HEK293T (cell line): ENCODE results near the gene NPAS3.
A peak's percentile ranks its signal among the peaks of the same experiment; 100 is the strongest.

Source experiments
- CTCF ChIA-PET: fragments of 350-600 bp; formaldehyde crosslinking; extraction: SDS; loops from one replicate; lab custom pipeline; 2021; ENCODE audit warnings: antibody characterized with exemption, inconsistent platforms; lab: Yijun Ruan, JAX
- POLR2A ChIA-PET: fragments of 350-600 bp; formaldehyde crosslinking; extraction: SDS; loops from one replicate; lab custom pipeline; 2020; ENCODE audit warnings: antibody characterized with exemption, inconsistent platforms; lab: Yijun Ruan, JAX
- DNase-seq: peaks from one replicate; pipeline ENCODE4 v3.0.0; 2012; ENCODE audit warnings: mixed read lengths; ENCODE audit errors: extremely low spot score
- ARNT ChIP-seq: fragments of 450-650 bp; IDR thresholded peaks from 2 replicates; pipeline ENCODE4 v1.6.1; 2017; ENCODE audit warnings: mild to moderate bottlenecking
- BHLHE40 ChIP-seq: fragments of 450-650 bp; IDR thresholded peaks from 2 replicates; pipeline ENCODE4 v1.6.1; 2016; ENCODE audit warnings: mild to moderate bottlenecking, moderate library complexity, borderline replicate concordance
- CTBP1 ChIP-seq: fragments of 450-650 bp; IDR thresholded peaks from 2 replicates; pipeline ENCODE4 v1.6.1; 2016; ENCODE audit warnings: borderline replicate concordance
- ELF4 ChIP-seq: fragments of 450-650 bp; IDR thresholded peaks from 2 replicates; pipeline ENCODE4 v1.6.1; 2017; ENCODE audit warnings: antibody characterized with exemption
- FOXA1 ChIP-seq: fragments of 450-650 bp; IDR thresholded peaks from 2 replicates; pipeline ENCODE4 v1.6.1; 2016; ENCODE audit warnings: mild to moderate bottlenecking
- FOXK2 ChIP-seq: fragments of 450-650 bp; IDR thresholded peaks from 2 replicates; pipeline ENCODE4 v1.6.1; 2016; ENCODE audit warnings: mild to moderate bottlenecking
- FOXM1 ChIP-seq: fragments of 450-650 bp; IDR thresholded peaks from 2 replicates; pipeline ENCODE4 v1.6.1; 2017; ENCODE audit warnings: mild to moderate bottlenecking, borderline replicate concordance
- HDGF ChIP-seq: fragments of 450-650 bp; IDR thresholded peaks from 2 replicates; pipeline ENCODE4 v1.6.1; 2017; ENCODE audit warnings: antibody characterized with exemption, borderline replicate concordance
- L3MBTL2 ChIP-seq: fragments of 450-650 bp; conservative IDR thresholded peaks from 2 replicates; pipeline ENCODE4 v1.6.1; 2016; ENCODE audit warnings: mild to moderate bottlenecking
- LEF1 ChIP-seq: fragments of 450-650 bp; IDR thresholded peaks from 2 replicates; pipeline ENCODE4 v1.6.1; 2017; ENCODE audit warnings: mild to moderate bottlenecking, borderline replicate concordance
- NFRKB ChIP-seq: fragments of 450-650 bp; IDR thresholded peaks from 2 replicates; pipeline ENCODE4 v1.6.1; 2016; ENCODE audit warnings: mild to moderate bottlenecking, moderate library complexity
- PKNOX1 ChIP-seq: fragments of 450-650 bp; IDR thresholded peaks from 2 replicates; pipeline ENCODE4 v1.6.1; 2016
- SP1 ChIP-seq: fragments of 450-650 bp; IDR thresholded peaks from 2 replicates; pipeline ENCODE4 v1.6.1; 2017
- SUZ12 ChIP-seq: fragments of 450-650 bp; IDR thresholded peaks from 2 replicates; pipeline ENCODE4 v1.6.1; 2016; ENCODE audit warnings: mild to moderate bottlenecking
- TARDBP ChIP-seq: fragments of 450-650 bp; IDR thresholded peaks from 2 replicates; pipeline ENCODE4 v1.6.1; 2016
- ZNF384 ChIP-seq: fragments of 450-650 bp; IDR thresholded peaks from 2 replicates; pipeline ENCODE4 v1.6.1; 2016

NPAS3 gene

GRCh38 chr14:33449703-33450395 lies 511.2 kb downstream of the NPAS3 start:
- POLR2A ChIA-PET, result no interaction called here
- DNase-seq, result no peak
- TF ChIP-seq ARNT (no peak), NFRKB (no peak), LEF1 (no peak), ELF4 (no peak), FOXA1 (no peak), FOXK2 (no peak), CTBP1 (no peak), L3MBTL2 (no peak), TARDBP (no peak), PKNOX1 (no peak), HDGF (no peak), SUZ12 (no peak), ZNF384 (no peak), SP1 (no peak), BHLHE40 (no peak), FOXM1 (no peak)
- CTCF ChIA-PET, result no interaction called here

- TF ChIP-seq ZNF384, result no peak
- TF ChIP-seq FOXA1, result no peak
- no peak for TF ChIP-seq LEF1
- TF ChIP-seq ARNT, result no peak
- POLR2A ChIA-PET, result no interaction called here
- CTCF ChIA-PET, result no interaction called here
- DNase-seq, result no peak
Observed at GRCh38 chr14:33450416-33450815, 511.7 kb downstream of the NPAS3 start.

GRCh38 chr14:33451211-33451610 lies 512.5 kb downstream of the NPAS3 start:
- ChIA-PET CTCF (no interaction called here), POLR2A (no interaction called here)
- DNase-seq, result no peak
- TF ChIP-seq LEF1 (no peak), PKNOX1 (peak; percentile 71)

GRCh38 chr14:33452995-33453394 lies 514.3 kb downstream of the NPAS3 start:
- TF ChIP-seq PKNOX1, result peak; percentile 79
- TF ChIP-seq SP1, result no peak
- ChIA-PET POLR2A (no interaction called here), CTCF (interaction anchor here (0.7 kb wide), 1 partner anchor 783 kb away, joined by 3 read pairs; no protein-coding TSS in a partner anchor)
- DNase-seq, result no peak

GRCh38 chr14:33454022-33454595 lies 515.4 kb downstream of the NPAS3 start:
- CTCF ChIA-PET, result no interaction called here
- POLR2A ChIA-PET, result no interaction called here
- no peak for DNase-seq
- TF ChIP-seq FOXK2 (no peak), SP1 (no peak), NFRKB (no peak), PKNOX1 (no peak), FOXM1 (no peak), ZNF384 (no peak), ARNT (no peak), FOXA1 (no peak), HDGF (no peak), SUZ12 (no peak), CTBP1 (no peak), L3MBTL2 (no peak), ELF4 (no peak)

- TF ChIP-seq FOXA1 (no peak), ZNF384 (no peak), ARNT (no peak), LEF1 (no peak), FOXM1 (no peak), L3MBTL2 (no peak), ELF4 (no peak)
- ChIA-PET POLR2A (no interaction called here), CTCF (no interaction called here)
- DNase-seq, result no peak
Observed at GRCh38 chr14:33454707-33455106, 516.0 kb downstream of the NPAS3 start.
